KMS-11 (cell line): Measurements from ENCODE around the gene HSD17B12.

Source experiments
- H2AFZ ChIP-seq: fragments of 200-600 bp; sonication (generic); 2 replicates; pipeline ENCODE4 v1.6.1; 2016; ENCODE audit warnings: antibody characterized with exemption, mixed run types, low read depth
- H3K27ac ChIP-seq: fragments of 200-600 bp; sonication (generic); 2 replicates; pipeline ENCODE4 v1.6.1; 2016; ENCODE audit warnings: mild to moderate bottlenecking, mixed run types
- H3K27me3 ChIP-seq: fragments of 200-600 bp; sonication (generic); 2 replicates; pipeline ENCODE4 v1.6.1; 2017; ENCODE audit warnings: mild to moderate bottlenecking, low read depth, mixed run types, moderate library complexity; ENCODE audit not compliant: insufficient read depth
- H3K36me3 ChIP-seq: fragments of 200-600 bp; sonication (generic); 2 replicates; pipeline ENCODE4 v1.6.1; 2017; ENCODE audit warnings: mild to moderate bottlenecking, mixed run types; ENCODE audit not compliant: insufficient read depth
- H3K4me1 ChIP-seq: fragments of 200-600 bp; sonication (generic); 2 replicates; pipeline ENCODE4 v1.6.1; 2016; ENCODE audit warnings: mild to moderate bottlenecking, low read depth, mixed run types; ENCODE audit not compliant: poor library complexity, severe bottlenecking
- H3K4me2 ChIP-seq: fragments of 200-600 bp; sonication (generic); 2 replicates; pipeline ENCODE4 v1.7.0; 2016; ENCODE audit warnings: mild to moderate bottlenecking, mixed run types
- H3K4me3 ChIP-seq: fragments of 200-600 bp; sonication (generic); IDR thresholded peaks from 2 replicates; pipeline ENCODE4 v1.6.1; 2017; ENCODE audit warnings: low read depth, low read length, mixed read lengths; ENCODE audit not compliant: insufficient read depth
- H3K79me2 ChIP-seq: fragments of 200-600 bp; sonication (generic); 2 replicates; pipeline ENCODE4 v1.6.1; 2016; ENCODE audit warnings: low read depth, mixed run types; ENCODE audit not compliant: insufficient read depth
- H3K9ac ChIP-seq: fragments of 200-600 bp; sonication (generic); 2 replicates; pipeline ENCODE4 v1.6.1; 2016; ENCODE audit warnings: mild to moderate bottlenecking, mixed run types
- H4K20me1 ChIP-seq: fragments of 200-600 bp; sonication (generic); 2 replicates; pipeline ENCODE4 v1.6.1; 2016; ENCODE audit warnings: mild to moderate bottlenecking, mixed run types; ENCODE audit not compliant: insufficient read depth
- CTCF ChIP-seq: fragments of 200-600 bp; sonication (generic); conservative IDR thresholded peaks from 2 replicates; pipeline ENCODE4 v1.6.1; 2017; ENCODE audit warnings: low read depth, mild to moderate bottlenecking, antibody characterized with exemption, low read length, moderate library complexity, mixed read lengths

The HSD17B12 gene

GRCh38 chr11:43818220-43818619 is 137.7 kb downstream of the HSD17B12 start:
- no peaks in the 10 kb centered on the region for H3K27me3 ChIP-seq
- no peaks in the 10 kb centered on the region for H3K36me3 ChIP-seq
- H3K79me2 ChIP-seq: no peaks in the 10 kb centered on the region
- H3K4me3 ChIP-seq: no peak overlapping the region
- no peaks in the 10 kb centered on the region for H4K20me1 ChIP-seq
- TF ChIP-seq CTCF: no peak
- no peak overlapping the region for H3K9ac ChIP-seq
- no peak overlapping the region for H3K4me2 ChIP-seq
- H2AFZ ChIP-seq: no peak overlapping the region
- H3K4me1 ChIP-seq: no peaks in the 10 kb centered on the region
- no peak overlapping the region for H3K27ac ChIP-seq

GRCh38 chr11:43819926-43820325 is 139.4 kb downstream of the HSD17B12 start:
- Histone ChIP-seq H4K20me1 (no peaks in the 10 kb centered on the region), H3K36me3 (no peaks in the 10 kb centered on the region), H3K4me1 (no peaks in the 10 kb centered on the region), H3K9ac (no peak overlapping the region), H3K79me2 (no peaks in the 10 kb centered on the region), H3K4me2 (no peak overlapping the region), H3K27ac (no peak overlapping the region), H3K4me3 (no peak overlapping the region), H3K27me3 (no peaks in the 10 kb centered on the region), H2AFZ (no peak overlapping the region)
- no peak for TF ChIP-seq CTCF

GRCh38 chr11:43823316-43823715 is 142.8 kb downstream of the HSD17B12 start:
- H4K20me1 ChIP-seq: no peaks in the 10 kb centered on the region
- H2AFZ ChIP-seq: no peak overlapping the region
- H3K79me2 ChIP-seq: no peaks in the 10 kb centered on the region
- H3K4me3 ChIP-seq: no peak overlapping the region
- no peak overlapping the region for H3K4me2 ChIP-seq
- H3K27ac ChIP-seq: no peak overlapping the region
- no peak for TF ChIP-seq CTCF
- no peak overlapping the region for H3K9ac ChIP-seq
- no peaks in the 10 kb centered on the region for H3K27me3 ChIP-seq
- H3K36me3 ChIP-seq: no peaks in the 10 kb centered on the region
- H3K4me1 ChIP-seq: no peaks in the 10 kb centered on the region

GRCh38 chr11:43823851-43824250 is 143.3 kb downstream of the HSD17B12 start:
- Histone ChIP-seq H2AFZ (no peak overlapping the region), H3K9ac (no peak overlapping the region), H3K4me1 (no peaks in the 10 kb centered on the region), H3K27ac (no peak overlapping the region), H4K20me1 (no peaks in the 10 kb centered on the region), H3K4me3 (no peak overlapping the region), H3K27me3 (no peaks in the 10 kb centered on the region), H3K36me3 (no peaks in the 10 kb centered on the region), H3K79me2 (no peaks in the 10 kb centered on the region), H3K4me2 (no peak overlapping the region)
- no peak for TF ChIP-seq CTCF
